Right atrium auricular region (tissue), 2 donors: ENCODE results near the gene PHF19. TPM values are rescaled to one million over a fixed set of nuclear protein-coding genes. Genes with fewer than 3 reads are reported as not detected.

ENCODE experiments used
- DNase-seq: peaks from one replicate; pipeline ENCODE4 v3.0.0-alpha.2; 2019; ENCODE audit warnings: low spot score
- H3K27ac ChIP-seq, 2 donors: fragments of 200-600 bp; sonication (generic); 1 replicate in 1 of 2; 2 replicates in 1 of 2; pipeline ENCODE4 v1.5.1; 2016 to 2019
- H3K27me3 ChIP-seq, 2 donors: fragments of 200-600 bp; sonication (generic); one replicate each; pipeline versions ENCODE4 v1.5.1 to v1.6.0; 2017 to 2019
- H3K36me3 ChIP-seq: fragments of 200-600 bp; sonication (generic); one replicate; pipeline ENCODE4 v1.5.1; 2016
- H3K4me1 ChIP-seq, 2 donors: fragments of 200-600 bp; sonication (generic); one replicate each; pipeline versions ENCODE4 v1.5.1 to v1.6.0; 2017 to 2019
- H3K4me3 ChIP-seq, 2 donors: fragments of 200-600 bp; sonication (generic); 1 replicate in 1 of 2; 2 replicates in 1 of 2; pipeline ENCODE4 v1.5.1; 2017 to 2019; ENCODE audit warnings: mild to moderate bottlenecking in 1 of 2, moderate library complexity in 1 of 2
- H3K9me3 ChIP-seq, 2 donors: fragments of 200-600 bp; sonication (generic); one replicate each; pipeline ENCODE4 v1.5.1; 2019
- total RNA-seq, 2 donors: library from RNA; depleted of rRNA; stranded (reverse); fragments of >200 nt; gene quantifications; one replicate each; pipeline ENCODE4 v1.1.0, GENCODE V29; 2016
- TF ChIP-seq, protein P1 (sequence below), 2 donors: fragments of 200-600 bp; sonication (generic); IDR thresholded peaks; one replicate each; pipeline ENCODE4 v1.5.1; 2019; ENCODE audit warnings: antibody characterized with exemption in 2 of 2

PHF19 gene
- total RNA-seq, 2 donors from 2014 or later, result 11.9 to 13.9 TPM

DNA sequence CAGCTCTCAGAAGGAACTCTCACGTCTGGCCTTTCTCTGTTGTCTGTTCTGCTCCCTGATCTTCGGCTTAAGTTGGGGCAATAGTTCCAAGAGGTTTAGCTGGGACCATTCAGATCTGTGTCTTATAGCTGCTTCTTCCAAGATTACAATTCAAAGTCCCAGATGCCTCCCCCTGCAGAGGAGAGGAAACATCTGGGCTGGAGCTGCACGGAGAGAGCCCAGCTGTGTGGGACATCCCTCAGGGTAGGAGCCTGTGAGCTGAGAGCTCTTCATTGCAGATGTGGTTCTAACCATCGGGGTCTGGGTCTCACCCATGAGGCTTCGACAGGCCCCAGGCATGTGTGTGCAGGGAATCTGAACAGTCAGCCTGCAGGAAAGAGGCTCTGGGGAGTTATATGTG is 9.0 kb upstream of the PHF19 start:
- DNase-seq, result no peak
- H3K27ac ChIP-seq, result peak overlapping the region in 1 of 2 donors; percentile 35

DNA sequence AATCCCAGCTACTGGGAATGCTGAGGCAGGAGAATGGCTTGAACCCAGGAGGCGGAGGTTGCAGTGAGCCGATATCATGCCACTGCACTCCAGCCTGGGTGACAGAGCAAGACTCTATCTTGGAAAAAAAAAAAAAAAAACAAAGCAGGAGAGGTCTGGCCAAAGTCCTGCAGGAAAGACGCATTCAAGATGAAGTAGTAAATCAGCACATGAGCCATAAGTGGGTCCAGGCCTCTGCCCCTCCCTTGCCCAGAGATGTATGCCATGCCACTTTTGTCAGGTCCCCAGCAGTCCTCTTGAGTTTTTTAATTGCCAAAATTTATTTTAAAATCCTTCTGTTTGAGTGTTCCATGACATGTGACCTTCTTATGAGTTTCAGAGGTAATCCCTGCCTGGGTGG is 8.5 kb upstream of the PHF19 start:
- H3K27me3 ChIP-seq, result no peaks in the 10 kb centered on the region
- DNase-seq, result no peak
- TF ChIP-seq, protein P1, sequence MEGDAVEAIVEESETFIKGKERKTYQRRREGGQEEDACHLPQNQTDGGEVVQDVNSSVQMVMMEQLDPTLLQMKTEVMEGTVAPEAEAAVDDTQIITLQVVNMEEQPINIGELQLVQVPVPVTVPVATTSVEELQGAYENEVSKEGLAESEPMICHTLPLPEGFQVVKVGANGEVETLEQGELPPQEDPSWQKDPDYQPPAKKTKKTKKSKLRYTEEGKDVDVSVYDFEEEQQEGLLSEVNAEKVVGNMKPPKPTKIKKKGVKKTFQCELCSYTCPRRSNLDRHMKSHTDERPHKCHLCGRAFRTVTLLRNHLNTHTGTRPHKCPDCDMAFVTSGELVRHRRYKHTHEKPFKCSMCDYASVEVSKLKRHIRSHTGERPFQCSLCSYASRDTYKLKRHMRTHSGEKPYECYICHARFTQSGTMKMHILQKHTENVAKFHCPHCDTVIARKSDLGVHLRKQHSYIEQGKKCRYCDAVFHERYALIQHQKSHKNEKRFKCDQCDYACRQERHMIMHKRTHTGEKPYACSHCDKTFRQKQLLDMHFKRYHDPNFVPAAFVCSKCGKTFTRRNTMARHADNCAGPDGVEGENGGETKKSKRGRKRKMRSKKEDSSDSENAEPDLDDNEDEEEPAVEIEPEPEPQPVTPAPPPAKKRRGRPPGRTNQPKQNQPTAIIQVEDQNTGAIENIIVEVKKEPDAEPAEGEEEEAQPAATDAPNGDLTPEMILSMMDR (IDR thresholded peaks at IDR 0.05), result no peak
- H3K4me3 ChIP-seq, result no peak overlapping the region
- no peaks in the 10 kb centered on the region for H3K36me3 ChIP-seq
- H3K27ac ChIP-seq, result peak overlapping the region in 1 of 2 donors; percentile 35
- peaks cover 0 to 5% of the 10 kb centered on the region in 2 donors for H3K4me1 ChIP-seq
- no peaks in the 10 kb centered on the region for H3K9me3 ChIP-seq

More for the DNA sequence above, 9.0 kb upstream of the PHF19 start:
- Histone ChIP-seq H3K4me1 (peaks cover 0 to 5% of the 10 kb centered on the region in 2 donors), H3K4me3 (no peak overlapping the region), H3K27me3 (no peaks in the 10 kb centered on the region), H3K36me3 (no peaks in the 10 kb centered on the region), H3K9me3 (no peaks in the 10 kb centered on the region)
- TF ChIP-seq, protein P1 (IDR thresholded peaks at IDR 0.05), result no peak

DNA sequence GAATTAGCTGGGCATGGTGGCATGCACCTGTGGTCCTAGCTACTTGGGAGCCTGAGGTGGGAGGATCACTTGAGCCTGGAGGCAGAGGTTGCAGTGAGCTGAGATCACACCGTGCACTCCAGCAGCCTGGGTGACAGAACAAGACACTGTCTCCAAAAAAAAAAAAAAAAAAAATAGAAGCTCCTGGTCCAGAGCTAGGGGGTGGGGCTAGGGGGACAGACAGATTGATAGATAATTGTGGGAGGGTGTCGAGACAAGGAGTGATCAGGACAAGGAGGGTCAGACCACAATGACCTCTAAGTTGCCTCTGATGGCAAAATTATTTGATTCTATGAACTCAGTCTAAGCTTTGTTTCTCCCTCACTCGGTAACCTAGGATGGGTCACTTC is 6.6 kb upstream of the PHF19 start:
- Histone ChIP-seq H3K27ac (no peak overlapping the region), H3K36me3 (no peaks in the 10 kb centered on the region), H3K4me3 (no peak overlapping the region), H3K4me1 (peaks cover 0 to 5% of the 10 kb centered on the region in 2 donors), H3K9me3 (no peaks in the 10 kb centered on the region), H3K27me3 (no peaks in the 10 kb centered on the region)
- TF ChIP-seq, protein P1 (IDR thresholded peaks at IDR 0.05), result no peak
- no peak for DNase-seq

DNA sequence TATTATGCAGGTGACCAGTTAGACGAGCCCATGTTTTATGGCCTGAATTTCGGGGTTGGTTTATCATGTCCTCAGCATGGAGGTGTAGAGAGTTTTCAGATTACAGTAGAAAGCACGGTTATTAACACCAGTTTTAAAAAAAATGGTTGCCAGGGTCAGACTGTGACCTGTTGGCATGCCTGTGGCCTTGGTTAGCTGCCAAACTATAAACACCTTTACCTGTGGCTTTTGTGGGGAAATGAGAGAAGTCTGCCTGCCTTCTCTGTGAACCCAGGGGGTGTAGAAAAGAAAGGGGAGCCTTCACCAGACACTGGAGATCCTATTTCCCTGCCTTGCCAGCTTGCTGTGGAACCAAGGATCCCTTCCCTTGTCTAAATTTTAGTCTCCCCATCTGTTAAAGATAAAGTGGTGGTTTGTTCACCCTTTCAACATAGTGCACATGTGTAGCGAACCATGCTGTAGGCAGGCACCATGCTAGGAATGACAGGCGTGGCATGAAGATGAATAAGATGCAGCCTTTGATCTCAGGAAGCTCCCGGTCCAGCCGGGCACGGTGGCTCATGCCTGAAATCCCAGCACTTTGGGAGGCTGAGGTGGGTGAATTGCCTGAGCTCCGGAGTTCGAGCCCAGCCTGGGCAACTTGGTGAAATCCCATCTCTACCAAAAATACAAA is 6.1 kb upstream of the PHF19 start:
- Histone ChIP-seq H3K4me1 (peaks cover 0 to 7% of the 10 kb centered on the region in 2 donors), H3K9me3 (no peaks in the 10 kb centered on the region), H3K27me3 (no peaks in the 10 kb centered on the region), H3K36me3 (no peaks in the 10 kb centered on the region), H3K27ac (no peak overlapping the region), H3K4me3 (no peak overlapping the region)
- TF ChIP-seq, protein P1 (IDR thresholded peaks at IDR 0.05), result no peak
- no peak for DNase-seq

DNA sequence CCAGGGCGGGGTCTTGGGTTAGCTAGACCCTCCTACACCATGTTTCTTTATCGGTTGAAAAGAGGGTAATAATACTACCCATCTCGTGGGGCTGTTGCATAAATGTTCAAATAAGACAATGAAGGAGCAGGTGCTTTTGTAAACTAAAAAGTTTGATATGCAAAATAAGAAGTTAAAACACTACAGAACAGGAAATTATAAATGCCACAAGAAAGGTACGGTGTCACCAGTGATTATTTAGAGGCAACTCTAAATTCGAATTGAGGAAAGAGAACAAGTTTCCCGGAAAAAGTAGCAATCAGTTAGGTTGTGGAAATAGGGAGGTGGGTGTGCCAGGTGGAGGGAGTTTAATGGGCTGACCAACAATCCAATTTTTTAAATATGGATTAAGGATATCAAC is 2.5 kb upstream of the PHF19 start:
- Histone ChIP-seq H3K9me3 (no peaks in the 10 kb centered on the region), H3K27ac (no peak overlapping the region), H3K36me3 (no peaks in the 10 kb centered on the region), H3K4me3 (no peak overlapping the region), H3K4me1 (peaks cover 0 to 15% of the 10 kb centered on the region in 2 donors), H3K27me3 (no peaks in the 10 kb centered on the region)
- DNase-seq, result no peak
- TF ChIP-seq, protein P1 (IDR thresholded peaks at IDR 0.05), result no peak
